Spleen (tissue), 11 donors: ENCODE measurements around the gene ADD1. TPM values are rescaled to one million over a fixed set of nuclear protein-coding genes. Genes with fewer than 3 reads are reported as not detected.

ENCODE experiments used
- DNase-seq: peaks from one replicate; pipeline ENCODE4 v3.0.0-alpha.2; 2020
- H3K27ac ChIP-seq, 8 donors: fragments of 200-600 bp; sonication (generic) in 7 of 8; 1 replicate in 4 of 8; 2 replicates in 4 of 8; pipeline versions ENCODE4 v1.5.0 to v1.8.0; 2016 to 2021; ENCODE audit warnings: inconsistent platforms in 4 of 8, mild to moderate bottlenecking in 4 of 8, moderate library complexity in 1 of 8
- H3K27me3 ChIP-seq, 7 donors: fragments of 200-600 bp; sonication (generic) in 6 of 7; replicated peaks in 1 of 7; 1 replicate in 4 of 7; 2 replicates in 3 of 7; pipeline versions ENCODE4 v1.5.0 to v1.8.0; 2016 to 2021; ENCODE audit warnings: inconsistent platforms in 3 of 7, mild to moderate bottlenecking in 1 of 7
- H3K36me3 ChIP-seq, 6 donors: fragments of 200-600 bp; sonication (generic) in 5 of 6; 1 replicate in 4 of 6; 2 replicates in 2 of 6; pipeline versions ENCODE4 v1.5.0 to v1.8.0; 2016 to 2021; ENCODE audit warnings: inconsistent platforms in 2 of 6
- H3K4me1 ChIP-seq, 6 donors: fragments of 200-600 bp; sonication (generic) in 5 of 6; 1 replicate in 3 of 6; 2 replicates in 3 of 6; pipeline versions ENCODE4 v1.5.0 to v1.8.0; 2016 to 2021; ENCODE audit warnings: inconsistent platforms in 3 of 6
- H3K4me3 ChIP-seq, 8 donors: fragments of 200-600 bp; sonication (generic) in 7 of 8; 1 replicate in 4 of 8; 2 replicates in 4 of 8; pipeline versions ENCODE4 v1.5.0 to v1.8.0; 2016 to 2021; ENCODE audit warnings: inconsistent platforms in 4 of 8, mild to moderate bottlenecking in 4 of 8, moderate library complexity in 2 of 8
- H3K9me3 ChIP-seq, 8 donors: fragments of 200-600 bp; sonication (generic) in 7 of 8; 1 replicate in 4 of 8; 2 replicates in 4 of 8; pipeline versions ENCODE4 v1.5.0 to v1.8.0; 2016 to 2021; ENCODE audit warnings: inconsistent platforms in 4 of 8
- POLR2A ChIP-seq, 3 donors: fragments of 450-650 bp; IDR thresholded peaks; one replicate each; pipeline ENCODE4 v1.5.1; 2017; ENCODE audit warnings: antibody characterized with exemption in 3 of 3, mild to moderate bottlenecking in 1 of 3
- POLR2AphosphoS5 ChIP-seq, 3 donors: sonication (generic); formaldehyde crosslinking; IDR thresholded peaks; one replicate each; pipeline ENCODE4 v1.5.1; 2017; ENCODE audit warnings: antibody characterized with exemption in 3 of 3
- WGBS, 5 donors: extraction: QIAGEN DNeasy Blood & Tissue Kit in 3 of 5; methylation state at CpG; one replicate each; pipeline versions ENCODE4 v1.1.5 to v1.1.7; 2013 to 2018; 5-methylcytosine and 5-hydroxymethylcytosine counted together
- intact Hi-C: fragments of 100-400 bp; cut with DNase I; formaldehyde crosslinking; loops from one replicate; pipeline ENCODE4 v1.15.0; 2023; ENCODE audit warnings: low total_unique reads
- polyA plus RNA-seq, 3 donors: library from polyadenylated mRNA; stranded (reverse); fragments of 200-250 nt; gene quantifications; one replicate each; pipeline ENCODE4 v1.2.1, GENCODE V29; 2013
- total RNA-seq, 7 donors: library from RNA; depleted of rRNA in 3 of 7; stranded (reverse); fragments of >200 nt in 3 of 7; fragmentation: NEBNext Ultra II Directional in 4 of 7; extraction: Animal tissue kit (Norgen Biotek cat#: 25700) in 4 of 7; gene quantifications; one replicate each; pipeline versions ENCODE4 v1.1.0 to v1.2.1, GENCODE V29; 2016 to 2021
- TF ChIP-seq, protein P1 (sequence below), 11 experiments: fragments of 200-600 bp in 7 of 11; fragments of 450-650 bp in 4 of 11; sonication (generic) in 4 of 11; IDR thresholded peaks in 8 of 11; conservative IDR thresholded peaks in 3 of 11; 1 replicate in 7 of 11; 2 replicates in 4 of 11; pipeline versions ENCODE4 v1.4.0 to v1.8.0; 2016 to 2021; ENCODE audit warnings: antibody characterized with exemption in 11 of 11, inconsistent platforms in 4 of 11, mild to moderate bottlenecking in 1 of 11
- donor health status: healthy with polysubstance abuse.
- donor health status: DM: no; HTN: no; CAD: no; lungs with moderate emphysema.
- donor health status: DM: no; HTN: no; CAD: no.
- donor health status: Bipolar disorder and iron deficiency.
- donor health status: healthy.
- donor health status: DM: no; HTN: no; CAD: no.
- donor health status: DM: yes; HTN: yes; CAD: no.

ADD1 gene
- total and polyA plus RNA-seq, 10 donors: 175 to 348 (median 265) TPM

DNA sequence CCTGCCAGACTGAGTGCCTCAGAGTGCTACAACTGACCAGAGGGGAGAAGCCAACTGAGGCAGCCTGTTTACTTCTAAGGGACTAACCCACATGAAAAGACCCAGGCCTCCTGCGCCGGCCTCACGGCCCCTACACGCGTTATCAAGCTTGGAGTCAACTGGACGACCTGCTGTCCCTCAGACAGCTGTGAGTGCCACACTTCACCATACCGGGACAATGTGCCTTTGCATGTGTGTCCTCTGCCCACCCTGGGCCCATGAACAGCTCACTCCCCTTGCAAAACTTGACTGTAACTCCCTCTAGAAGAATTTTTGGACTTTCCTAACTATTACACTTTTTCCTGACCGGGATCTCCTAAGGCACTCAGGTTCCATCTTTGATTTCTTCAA lies 117.8 kb downstream of the ADD1 start:
- intact Hi-C loops: no loop called here
- 68 to 81% (median 74%) methylated on average over 8 of the region's 8 CpGs for WGBS, 5 donors
- H3K4me1 ChIP-seq: peaks cover 14 to 68% (median 46%) of the 10 kb centered on the region in 6 donors
- peak overlapping the region in 5 of 8 donors; percentile 88 to 93 (median 92) for H3K27ac ChIP-seq
- DNase-seq: peak; percentile 78
- no peaks in the 10 kb centered on the region for H3K27me3 ChIP-seq
- TF ChIP-seq, protein P1, sequence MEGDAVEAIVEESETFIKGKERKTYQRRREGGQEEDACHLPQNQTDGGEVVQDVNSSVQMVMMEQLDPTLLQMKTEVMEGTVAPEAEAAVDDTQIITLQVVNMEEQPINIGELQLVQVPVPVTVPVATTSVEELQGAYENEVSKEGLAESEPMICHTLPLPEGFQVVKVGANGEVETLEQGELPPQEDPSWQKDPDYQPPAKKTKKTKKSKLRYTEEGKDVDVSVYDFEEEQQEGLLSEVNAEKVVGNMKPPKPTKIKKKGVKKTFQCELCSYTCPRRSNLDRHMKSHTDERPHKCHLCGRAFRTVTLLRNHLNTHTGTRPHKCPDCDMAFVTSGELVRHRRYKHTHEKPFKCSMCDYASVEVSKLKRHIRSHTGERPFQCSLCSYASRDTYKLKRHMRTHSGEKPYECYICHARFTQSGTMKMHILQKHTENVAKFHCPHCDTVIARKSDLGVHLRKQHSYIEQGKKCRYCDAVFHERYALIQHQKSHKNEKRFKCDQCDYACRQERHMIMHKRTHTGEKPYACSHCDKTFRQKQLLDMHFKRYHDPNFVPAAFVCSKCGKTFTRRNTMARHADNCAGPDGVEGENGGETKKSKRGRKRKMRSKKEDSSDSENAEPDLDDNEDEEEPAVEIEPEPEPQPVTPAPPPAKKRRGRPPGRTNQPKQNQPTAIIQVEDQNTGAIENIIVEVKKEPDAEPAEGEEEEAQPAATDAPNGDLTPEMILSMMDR (IDR thresholded peaks at IDR 0.05 in 8 of 11, conservative IDR thresholded peaks at IDR 0.05 in 3 of 11): no peak
- no peak for TF ChIP-seq POLR2A (IDR thresholded peaks at IDR 0.05)
- no peak for TF ChIP-seq POLR2AphosphoS5 (IDR thresholded peaks at IDR 0.05)
- H3K9me3 ChIP-seq: no peaks in the 10 kb centered on the region
- peaks cover 0 to 30% (median 21%) of the 10 kb centered on the region in 6 donors for H3K36me3 ChIP-seq
- H3K4me3 ChIP-seq: peak overlapping the region in 7 of 8 donors; percentile 83 to 100 (median 94)

DNA sequence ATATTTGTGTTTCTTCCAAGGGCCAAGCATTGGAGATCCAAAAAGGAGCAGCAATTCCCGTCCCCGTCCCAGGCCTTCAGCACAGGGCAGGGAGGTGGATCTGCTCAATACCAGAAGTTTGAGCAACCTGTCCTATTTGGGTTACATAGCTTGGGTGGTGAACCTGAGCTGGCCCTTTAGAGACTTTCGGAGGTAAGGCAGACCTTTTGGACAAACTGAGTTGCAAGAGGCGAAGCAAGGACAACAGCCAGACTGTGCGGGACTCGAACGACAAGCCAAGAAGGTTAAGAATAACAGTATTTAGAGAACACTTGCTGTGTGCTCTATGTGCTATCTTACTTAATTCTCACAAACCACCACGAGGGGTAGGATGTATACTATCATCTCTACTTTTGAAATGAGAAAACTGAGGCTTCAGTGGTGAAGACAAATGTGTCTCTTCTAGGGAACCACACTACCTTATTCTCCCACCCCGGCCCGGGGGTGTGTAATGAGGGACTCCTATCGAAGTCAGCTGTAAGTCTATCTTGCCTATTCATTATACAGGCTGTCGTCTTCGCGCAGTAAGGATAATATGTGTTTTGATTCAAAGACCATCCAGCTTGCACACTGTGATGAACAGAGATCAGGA lies 118.3 kb downstream of the ADD1 start:
- DNase-seq: peak; percentile 76
- Histone ChIP-seq H3K4me1 (peaks cover 14 to 68% (median 46%) of the 10 kb centered on the region in 6 donors), H3K4me3 (peak overlapping the region; percentile 83 to 100 (median 92)), H3K9me3 (no peaks in the 10 kb centered on the region), H3K27me3 (no peaks in the 10 kb centered on the region), H3K27ac (peak overlapping the region in 6 of 8 donors; percentile 26 to 93 (median 92)), H3K36me3 (peaks cover 0 to 25% (median 16%) of the 10 kb centered on the region in 6 donors)
- TF ChIP-seq POLR2AphosphoS5 (IDR thresholded peaks at IDR 0.05): no peak
- TF ChIP-seq POLR2A (IDR thresholded peaks at IDR 0.05): no peak
- TF ChIP-seq, protein P1 (IDR thresholded peaks at IDR 0.05 in 8 of 11, conservative IDR thresholded peaks at IDR 0.05 in 3 of 11): no peak
- intact Hi-C loops: no loop called here
- 40 to 51% (median 46%) methylated on average over 14 of the region's 14 CpGs for WGBS, 5 donors

DNA sequence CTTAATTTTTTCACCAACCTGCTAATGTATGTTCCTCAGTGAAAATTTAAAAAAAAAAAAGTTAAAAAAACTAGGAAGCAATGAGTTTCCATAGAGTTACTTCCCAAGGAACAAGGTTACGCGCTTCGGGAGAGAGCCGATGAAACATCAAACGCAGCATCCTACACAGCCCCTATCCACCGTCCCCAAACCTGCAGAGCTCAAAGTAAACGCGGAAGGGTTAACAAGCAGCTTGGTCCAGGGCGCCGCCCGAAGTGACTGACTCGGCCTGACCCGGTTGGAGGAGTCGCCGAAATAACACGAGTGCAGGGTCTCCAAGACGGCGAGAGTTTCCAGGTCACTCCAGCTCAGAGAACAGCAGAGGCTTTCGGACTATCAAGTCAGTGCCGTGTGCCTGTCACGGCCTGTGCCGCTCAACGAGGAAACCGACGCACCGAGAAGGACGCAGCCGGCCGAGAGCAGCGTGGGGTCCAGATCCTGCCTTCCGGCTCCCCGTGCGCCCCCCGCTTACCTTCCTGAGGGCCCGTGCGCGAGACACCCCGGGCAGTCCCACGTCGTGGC lies 119.0 kb downstream of the ADD1 start:
- no peaks in the 10 kb centered on the region for H3K9me3 ChIP-seq
- peaks cover 14 to 61% (median 43%) of the 10 kb centered on the region in 6 donors for H3K4me1 ChIP-seq
- H3K27ac ChIP-seq: peak overlapping the region; percentile 80 to 93 (median 90)
- no peak for TF ChIP-seq POLR2AphosphoS5 (IDR thresholded peaks at IDR 0.05)
- TF ChIP-seq, protein P1 (IDR thresholded peaks at IDR 0.05 in 8 of 11, conservative IDR thresholded peaks at IDR 0.05 in 3 of 11): no peak
- H3K4me3 ChIP-seq: peak overlapping the region; percentile 83 to 100 (median 92)
- peaks cover 0 to 18% (median 10%) of the 10 kb centered on the region in 6 donors for H3K36me3 ChIP-seq
- H3K27me3 ChIP-seq: no peaks in the 10 kb centered on the region
- intact Hi-C loops: no loop called here
- 0 to 1% (median 1%) methylated on average over 18 to 40 of the region's 40 CpGs for WGBS, 5 donors
- no peak for DNase-seq
